K562 treated with DMSO at 1 percent for 12 hours (cell line): ENCODE data around the gene ARPC3. TPM values are rescaled to one million over a fixed set of nuclear protein-coding genes. Genes with fewer than 3 reads are reported as not detected.

ENCODE experiments used
- total RNA-seq: library from RNA; unstranded; fragments of 300-600 nt; gene quantifications from 2 replicates; pipeline ENCODE4 v1.2.3, GENCODE V29; 2022; ENCODE audit not compliant: insufficient read depth

Gene ARPC3
- 181 and 305 TPM in 2 replicates for total RNA-seq

DNA sequence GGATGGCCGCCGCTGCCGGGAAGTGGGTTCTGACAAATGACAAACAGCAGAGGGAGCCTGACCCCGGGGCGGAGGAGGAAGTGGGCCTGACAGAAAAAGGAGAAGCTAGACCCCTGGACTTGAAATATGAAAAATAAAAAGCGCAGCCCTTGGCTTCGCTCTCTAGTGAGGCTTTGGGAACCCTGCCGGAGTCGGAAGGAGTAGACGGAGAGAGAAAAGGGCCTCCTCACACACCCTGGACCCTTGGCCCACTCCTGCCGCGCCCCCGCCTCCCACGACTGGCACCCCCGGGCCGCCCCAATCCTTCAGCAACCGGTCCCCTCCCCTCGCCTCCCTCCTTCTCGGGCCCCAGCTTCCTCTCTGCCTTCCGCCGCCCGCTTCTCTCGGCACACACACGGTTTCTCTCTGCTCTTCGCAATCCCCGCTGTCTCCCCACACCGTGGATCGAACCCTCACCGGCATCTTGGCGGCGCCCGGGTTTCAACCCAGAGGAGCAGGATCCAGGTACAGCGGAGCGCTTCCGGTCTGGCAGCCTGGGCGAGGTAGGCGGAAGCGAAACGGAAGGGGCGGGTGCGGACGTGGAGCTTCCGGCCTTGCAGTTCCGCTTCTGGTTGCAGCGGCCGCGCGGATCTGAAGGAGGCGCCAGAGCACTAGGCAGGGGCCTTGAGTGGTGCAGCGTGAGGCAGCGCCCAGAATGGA, at the start of gene ARPC3:
Gene ARPC3 (minus strand): TSS at position 539 of the 699 bp plus-strand sequence. CDS start 77 bp downstream, at position 462.

DNA sequence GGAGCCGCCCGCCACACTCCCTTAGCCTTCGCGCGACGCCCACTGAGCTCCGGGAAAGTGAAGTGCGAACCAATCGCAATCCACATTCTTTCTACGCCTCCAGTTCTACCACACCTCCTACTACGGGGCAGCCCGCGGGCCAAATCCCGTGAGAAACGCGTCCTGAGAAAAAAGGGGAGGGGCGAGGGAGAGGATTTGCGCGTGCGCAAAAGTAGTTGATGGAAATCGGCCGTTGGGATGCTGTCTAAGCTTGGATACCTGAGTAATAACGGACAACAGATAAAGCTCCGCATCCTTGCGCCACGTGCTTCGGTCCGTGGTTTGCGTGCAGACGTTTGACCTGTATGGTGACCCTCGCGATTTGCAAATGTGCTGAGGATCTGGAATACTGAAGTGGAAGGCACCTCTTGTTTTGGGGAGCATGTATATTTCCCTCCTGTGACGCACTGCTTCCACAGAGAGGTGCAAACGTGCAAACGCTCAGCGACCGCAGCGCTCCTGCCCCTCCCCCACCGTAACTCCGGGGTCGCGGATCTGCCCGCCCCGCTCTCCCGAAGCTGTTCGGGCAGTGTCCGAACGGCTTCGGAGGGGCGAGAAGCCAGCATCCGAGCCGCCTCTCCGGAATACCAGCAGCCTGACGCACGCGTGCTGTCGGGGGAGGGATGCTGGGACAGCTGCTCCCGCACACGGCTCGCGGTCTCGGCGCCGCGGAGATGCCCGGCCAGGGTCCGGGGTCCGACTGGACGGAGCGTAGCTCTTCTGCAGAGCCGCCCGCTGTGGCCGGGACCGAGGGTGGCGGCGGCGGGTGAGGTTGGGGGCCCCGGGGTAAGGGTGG, 18.3 kb upstream of the ARPC3 start, which contains the start of the genes FAM216A and GPN3:
Gene FAM216A (plus strand): TSS at position 632 of the 835 bp plus-strand sequence. CDS start 31 bp downstream, at position 663.
Gene GPN3 (minus strand): TSS at position 44 of the 835 bp plus-strand sequence. CDS start 54 bp downstream, outside the sequence.

DNA sequence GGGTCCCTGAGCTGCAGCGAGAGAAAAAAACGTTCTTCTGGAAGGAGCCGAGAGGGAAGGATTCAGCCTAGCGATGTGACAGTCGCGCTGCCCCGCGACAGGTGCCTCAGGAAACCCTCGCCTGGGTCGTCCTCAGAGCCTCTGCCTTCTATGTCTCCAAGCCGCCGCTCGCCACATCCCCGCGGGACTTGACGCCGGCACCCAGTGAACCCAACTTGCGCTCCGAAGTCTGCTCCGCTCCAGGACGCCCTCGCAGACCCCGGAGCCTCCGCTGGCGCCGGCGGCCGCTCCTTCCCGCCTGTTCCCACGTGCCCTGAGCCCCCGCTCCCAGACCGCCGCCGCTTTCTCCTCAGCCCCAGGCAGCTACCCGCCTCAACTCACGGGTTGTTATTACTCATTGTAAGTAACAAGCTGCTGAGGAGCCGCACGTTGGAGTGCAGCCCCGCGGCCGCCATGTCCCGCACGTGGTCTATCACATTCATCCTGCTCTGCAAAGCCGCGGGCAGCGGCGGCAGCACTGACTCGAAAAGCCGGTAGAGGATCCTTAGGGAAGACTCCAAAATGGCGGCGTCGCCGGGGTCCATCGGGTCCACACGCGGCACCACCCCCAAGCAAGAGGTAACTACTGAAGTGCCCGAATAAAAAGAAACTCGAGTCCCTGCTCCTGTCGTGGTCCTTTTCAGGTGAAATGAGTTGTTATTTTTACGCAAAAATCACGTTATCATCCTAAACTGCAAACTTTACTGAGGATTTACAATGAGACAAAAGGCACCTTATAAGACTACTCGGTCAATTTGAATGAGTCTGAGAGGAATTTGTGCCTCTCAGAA, 46.8 kb downstream of the ARPC3 start, which contains the start of gene ANAPC7:
Gene ANAPC7 (minus strand): TSS at position 563 of the 830 bp plus-strand sequence. CDS start 81 bp downstream, at position 482.

Other genes with a start within 250 kb of the ARPC3 start
- 54.4 and 170 TPM in 2 replicates for gene ATP2A2, start 169.1 kb downstream of the ARPC3 start, total RNA-seq
- 61.8 and 65.9 TPM in 2 replicates for gene ANAPC7, start 46.6 kb downstream of the ARPC3 start, total RNA-seq
- gene GPN3, start 17.9 kb upstream of the ARPC3 start, total RNA-seq = 36.1 and 45.4 TPM in 2 replicates
- gene FAM216A, start 18.5 kb upstream of the ARPC3 start, total RNA-seq = 9.5 and 10.1 TPM in 2 replicates
- gene VPS29, start 51.8 kb upstream of the ARPC3 start, total RNA-seq = 130 and 184 TPM in 2 replicates
- 0.30 TPM in 1 of 2 replicates, not detected in the other for gene RAD9B, start 52.0 kb upstream of the ARPC3 start, total RNA-seq
- 5.1 and 17.0 TPM in 2 replicates for gene PPTC7, start 133.0 kb upstream of the ARPC3 start, total RNA-seq
- gene TCTN1, start 163.8 kb upstream of the ARPC3 start, total RNA-seq = 7.7 and 12.2 TPM in 2 replicates
- gene HVCN1, start 238.8 kb upstream of the ARPC3 start, total RNA-seq = 4.4 and 8.1 TPM in 2 replicates